ENCODE measurements around the gene SLC25A41.

The SLC25A41 gene

GRCh38 chr19:6433663-6434062 is at the start of gene SLC25A41:
Gene SLC25A41 (minus strand): TSS chr19:6433763. CDS start chr19:6433693, 70 bp downstream.
- no peak for DNase-seq (ENCODE audit: low spot score)

- DNase-seq (ENCODE audit: low spot score) = no peak
Observed at GRCh38 chr19:6483235-6483634, 49.7 kb upstream of the SLC25A41 start.

GRCh38 chr19:6482343-6482686 is 48.8 kb upstream of the SLC25A41 start:
- DNase-seq (ENCODE audit: low spot score) = no peak

- DNase-seq (ENCODE audit: low spot score) = peak; percentile 31
Observed at GRCh38 chr19:6481541-6482342, 48.2 kb upstream of the SLC25A41 start, which contains the start of gene DENND1C. Gene DENND1C (minus strand): TSS chr19:6481787. CDS start chr19:6481695, 92 bp downstream.

- no peak for DNase-seq (ENCODE audit: low spot score)
Observed at GRCh38 chr19:6480848-6481415, 47.4 kb upstream of the SLC25A41 start.

- DNase-seq (ENCODE audit: low spot score) = no peak
Observed at GRCh38 chr19:6479836-6480398, 46.4 kb upstream of the SLC25A41 start.

- no peak for DNase-seq (ENCODE audit: low spot score)
Observed at GRCh38 chr19:6478815-6479214, 45.3 kb upstream of the SLC25A41 start.

- no peak for DNase-seq (ENCODE audit: low spot score)
Observed at GRCh38 chr19:6476896-6477431, 43.4 kb upstream of the SLC25A41 start.

GRCh38 chr19:6476155-6476895 is 42.8 kb upstream of the SLC25A41 start:
- peak; percentile 82 for DNase-seq (ENCODE audit: low spot score)

- no peak for DNase-seq (ENCODE audit: low spot score)
Observed at GRCh38 chr19:6475321-6476108, 42.0 kb upstream of the SLC25A41 start.

GRCh38 chr19:6473647-6474046 is 40.1 kb upstream of the SLC25A41 start:
- no peak for DNase-seq (ENCODE audit: low spot score)

- no peak for DNase-seq (ENCODE audit: low spot score)
Observed at GRCh38 chr19:6472713-6473112, 39.1 kb upstream of the SLC25A41 start.

- no peak for DNase-seq (ENCODE audit: low spot score)
Observed at GRCh38 chr19:6471076-6471475, 37.5 kb upstream of the SLC25A41 start.

GRCh38 chr19:6470173-6470572 is 36.6 kb upstream of the SLC25A41 start:
- DNase-seq (ENCODE audit: low spot score) = no peak

GRCh38 chr19:6467384-6467783 is 33.8 kb upstream of the SLC25A41 start:
- DNase-seq (ENCODE audit: low spot score) = no peak

GRCh38 chr19:6466526-6467248 is 33.1 kb upstream of the SLC25A41 start:
- DNase-seq (ENCODE audit: low spot score) = no peak

GRCh38 chr19:6465663-6466062 is 32.1 kb upstream of the SLC25A41 start:
- no peak for DNase-seq (ENCODE audit: low spot score)

- no peak for DNase-seq (ENCODE audit: low spot score)
Observed at GRCh38 chr19:6465006-6465405, 31.4 kb upstream of the SLC25A41 start.

- no peak for DNase-seq (ENCODE audit: low spot score)
Observed at GRCh38 chr19:6464070-6464873, 30.7 kb upstream of the SLC25A41 start, which contains the start of gene CRB3. Gene CRB3 (plus strand): TSS chr19:6464271. CDS start chr19:6464702, 431 bp downstream.

All from cerebellar cortex (tissue), 1 donor.